A673 (cell line): Measurements from ENCODE around the gene FAM124A. TPM values are rescaled to one million over a fixed set of nuclear protein-coding genes. Genes with fewer than 3 reads are reported as not detected.

Source experiments
- BruUV-seq: library from RNA; stranded (reverse); fragments of 400-500 nt; replicated peaks from 2 replicates; lab custom pipeline; 2021; lab: Mats Ljungman, UMichigan
- CTCF ChIA-PET: fragments of 300-600 bp; sonication (Branson Sonifier 250); formaldehyde crosslinking; loops from one replicate; lab custom pipeline; 2022; ENCODE audit warnings: antibody characterized with exemption; lab: Charles Lee
- POLR2A ChIA-PET: fragments of 300-600 bp; sonication (Branson Sonifier 250); formaldehyde crosslinking; loops from one replicate; lab custom pipeline; 2022; ENCODE audit warnings: antibody characterized with exemption; ENCODE audit not compliant: low non-redundant PET; lab: Charles Lee
- DNase-seq: peaks from one replicate; pipeline ENCODE4 v3.0.0-alpha.2; 2015; ENCODE audit warnings: low spot score
- H3K27ac ChIP-seq: fragments of 200-600 bp; sonication (generic); 2 replicates; pipeline ENCODE4 v1.5.1; 2016; ENCODE audit warnings: mixed run types, low read depth, mild to moderate bottlenecking, mixed read lengths, antibody characterized with exemption, low read length; ENCODE audit not compliant: poor library complexity, severe bottlenecking
- H3K27me3 ChIP-seq: fragments of 200-600 bp; sonication (generic); replicated peaks from 2 replicates; pipeline ENCODE4 v1.6.1; 2017; ENCODE audit warnings: mixed run types, low read depth, mild to moderate bottlenecking, mixed read lengths, antibody characterized with exemption, low read length; ENCODE audit not compliant: insufficient read depth, poor library complexity
- H3K36me3 ChIP-seq: fragments of 200-600 bp; sonication (generic); 2 replicates; pipeline ENCODE4 v1.6.1; 2016; ENCODE audit warnings: mixed run types, mild to moderate bottlenecking, mixed read lengths, antibody characterized with exemption, low read length; ENCODE audit not compliant: insufficient read depth, poor library complexity, severe bottlenecking
- H3K4me1 ChIP-seq: fragments of 200-600 bp; sonication (generic); 2 replicates; pipeline ENCODE4 v1.6.1; 2017; ENCODE audit warnings: mixed run types, mild to moderate bottlenecking, mixed read lengths, antibody characterized with exemption, low read length; ENCODE audit not compliant: insufficient read depth, poor library complexity, severe bottlenecking
- H3K4me3 ChIP-seq: fragments of 200-600 bp; sonication (generic); 2 replicates; pipeline ENCODE4 v1.5.1; 2016; ENCODE audit warnings: low read depth, mixed run types, mild to moderate bottlenecking, mixed read lengths, low read length; ENCODE audit not compliant: poor library complexity, severe bottlenecking
- H3K9me3 ChIP-seq: fragments of 200-600 bp; sonication (generic); 2 replicates; pipeline ENCODE4 v1.6.1; 2016; ENCODE audit warnings: mixed run types, low read depth, mild to moderate bottlenecking, mixed read lengths, antibody characterized with exemption, low read length; ENCODE audit not compliant: poor library complexity, severe bottlenecking
- CTCF ChIP-seq: fragments of 300-800, 200-600 bp; sonication (generic); conservative IDR thresholded peaks from 2 replicates; pipeline ENCODE4 v1.5.1; 2017; ENCODE audit warnings: low read depth, mild to moderate bottlenecking, antibody characterized with exemption, low read length, moderate library complexity, mixed read lengths
- EZH2 ChIP-seq: fragments of 200-600 bp; sonication (generic); IDR thresholded peaks from 2 replicates; pipeline ENCODE4 v1.6.1; 2017; ENCODE audit warnings: borderline replicate concordance, low read depth, mild to moderate bottlenecking, mixed read lengths, antibody characterized with exemption, low read length; ENCODE audit not compliant: poor library complexity, severe bottlenecking
- intact Hi-C: fragments of 100-400 bp; cut with micrococcal nuclease; formaldehyde crosslinking; loops from one replicate; pipeline ENCODE4 v1.10.0; 2022; ENCODE audit not compliant: unreplicated experiment
- total RNA-seq: library from RNA; stranded (reverse); gene quantifications from 2 replicates; pipeline ENCODE4 v1.2.3, GENCODE V29; 2021

Gene FAM124A
- total RNA-seq, 1 experiment from 2014 or later: 2.1 TPM

GRCh38 chr13:51177188-51177587 is 45.0 kb upstream of the FAM124A start:
- Histone ChIP-seq H3K4me1 (no peaks in the 10 kb centered on the region), H3K27ac (no peak overlapping the region), H3K36me3 (no peaks in the 10 kb centered on the region), H3K27me3 (peaks cover 9% of the 10 kb centered on the region), H3K4me3 (no peak overlapping the region), H3K9me3 (no peaks in the 10 kb centered on the region)
- intact Hi-C loops: no loop called here
- ChIA-PET CTCF (no interaction called here), POLR2A (no interaction called here)
- no peak for DNase-seq
- BruUV-seq: no TSS peak
- no peak for TF ChIP-seq EZH2
- no peak for TF ChIP-seq CTCF

- Histone ChIP-seq H3K27me3 (peaks cover 21% of the 10 kb centered on the region), H3K4me1 (no peaks in the 10 kb centered on the region), H3K27ac (no peak overlapping the region), H3K36me3 (no peaks in the 10 kb centered on the region), H3K4me3 (no peak overlapping the region), H3K9me3 (no peaks in the 10 kb centered on the region)
- ChIA-PET POLR2A (no interaction called here), CTCF (no interaction called here)
- TF ChIP-seq EZH2 (no peak), CTCF (no peak)
- intact Hi-C loops: no loop called here
- DNase-seq: no peak
- no TSS peak for BruUV-seq
Observed at GRCh38 chr13:51178456-51179074, 43.6 kb upstream of the FAM124A start.

- no peak for TF ChIP-seq EZH2
- no peak for TF ChIP-seq CTCF
- POLR2A ChIA-PET: no interaction called here
- CTCF ChIA-PET: no interaction called here
- Histone ChIP-seq H3K27me3 (peaks cover 28% of the 10 kb centered on the region), H3K4me1 (no peaks in the 10 kb centered on the region), H3K36me3 (no peaks in the 10 kb centered on the region), H3K9me3 (no peaks in the 10 kb centered on the region), H3K27ac (no peak overlapping the region), H3K4me3 (no peak overlapping the region)
- no TSS peak for BruUV-seq
- intact Hi-C loops: no loop called here
- DNase-seq: no peak
Observed at GRCh38 chr13:51179432-51179971, 42.7 kb upstream of the FAM124A start.
